GM21717 (cell line): Measurements from ENCODE around the gene ALDH1A2.
"Not testable (repeated sequence)": the region's sequence is repeated elsewhere in the genome, so short reads cannot be mapped to it uniquely, and the experiment has no call there.

Experiments
- ATAC-seq: cut with Tn5 transposase; IDR thresholded peaks from one replicate; pipeline ENCODE4 v1.9.1; 2021; ENCODE audit warnings: mild to moderate bottlenecking, moderate library complexity; ENCODE audit not compliant: unreplicated experiment

Gene ALDH1A2

GRCh38 chr15:58002338-58003126 is 63.0 kb downstream of the ALDH1A2 start:
- no peak for ATAC-seq

- ATAC-seq: not testable (repeated sequence)
These were observed 65.8 kb downstream of the ALDH1A2 start for GRCh38 chr15:57999699-58000098.

- ATAC-seq: no peak
These were observed 69.0 kb downstream of the ALDH1A2 start for GRCh38 chr15:57996561-57996960.

GRCh38 chr15:57994221-57995049 is 71.1 kb downstream of the ALDH1A2 start:
- ATAC-seq: no peak

GRCh38 chr15:57993409-57994145 is 71.9 kb downstream of the ALDH1A2 start:
- no peak for ATAC-seq

GRCh38 chr15:57992761-57993355 is 72.7 kb downstream of the ALDH1A2 start:
- ATAC-seq: no peak

GRCh38 chr15:57973534-57973933 is 92.0 kb downstream of the ALDH1A2 start:
- no peak for ATAC-seq

GRCh38 chr15:57972864-57973263 is 92.6 kb downstream of the ALDH1A2 start:
- no peak for ATAC-seq

GRCh38 chr15:57969996-57970395 is 95.5 kb downstream of the ALDH1A2 start:
- ATAC-seq: no peak

GRCh38 chr15:57969355-57969754 is 96.2 kb downstream of the ALDH1A2 start:
- no peak for ATAC-seq

GRCh38 chr15:57962887-57963286 is 102.6 kb downstream of the ALDH1A2 start:
- no peak for ATAC-seq

- no peak for ATAC-seq
These were observed 103.6 kb downstream of the ALDH1A2 start for GRCh38 chr15:57961919-57962318.

- ATAC-seq: no peak
These were observed 108.4 kb downstream of the ALDH1A2 start for GRCh38 chr15:57957113-57957512.

- ATAC-seq: no peak
These were observed 111.6 kb downstream of the ALDH1A2 start for GRCh38 chr15:57953874-57954273.

GRCh38 chr15:57951328-57951932 is 114.1 kb downstream of the ALDH1A2 start:
- ATAC-seq: no peak

- ATAC-seq: no peak
These were observed 115.0 kb downstream of the ALDH1A2 start for GRCh38 chr15:57950381-57950946.

GRCh38 chr15:57949374-57949943 is 116.1 kb downstream of the ALDH1A2 start:
- ATAC-seq: no peak

GRCh38 chr15:57948351-57949289 is 116.9 kb downstream of the ALDH1A2 start:
- ATAC-seq: no peak

- ATAC-seq: no peak
These were observed 117.7 kb downstream of the ALDH1A2 start for GRCh38 chr15:57947781-57948180.
